GM23248 (cell line): ENCODE results near the gene PTPRD. TPM values are rescaled to one million over a fixed set of nuclear protein-coding genes. Genes with fewer than 3 reads are reported as not detected.

ENCODE experiments used
- DNase-seq: peaks from one replicate; pipeline ENCODE4 v3.0.0-alpha.2; 2015
- H2AFZ ChIP-seq: fragments of 200-600 bp; sonication (generic); 2 replicates; pipeline ENCODE4 v1.6.1; 2016; ENCODE audit warnings: antibody characterized with exemption
- H3F3A ChIP-seq: fragments of 200-600 bp; sonication (generic); 2 replicates; pipeline ENCODE4 v1.6.1; 2016; ENCODE audit warnings: mild to moderate bottlenecking, antibody characterized with exemption, mixed run types; ENCODE audit not compliant: insufficient read depth
- H3K27ac ChIP-seq: fragments of 200-600 bp; sonication (generic); 2 replicates; pipeline ENCODE4 v1.5.1; 2016; ENCODE audit warnings: mild to moderate bottlenecking
- H3K27me3 ChIP-seq: fragments of 200-600 bp; sonication (generic); replicated peaks from 2 replicates; pipeline ENCODE4 v1.6.1; 2016; ENCODE audit warnings: mild to moderate bottlenecking; ENCODE audit not compliant: insufficient read depth
- H3K36me3 ChIP-seq: fragments of 200-600 bp; sonication (generic); 2 replicates; pipeline ENCODE4 v1.6.1; 2016; ENCODE audit warnings: low read depth, mild to moderate bottlenecking
- H3K4me1 ChIP-seq: fragments of 200-600 bp; sonication (generic); 2 replicates; pipeline ENCODE4 v1.6.1; 2016; ENCODE audit warnings: mild to moderate bottlenecking; ENCODE audit not compliant: insufficient read depth
- H3K4me2 ChIP-seq: fragments of 200-600 bp; sonication (generic); one replicate; pipeline ENCODE4 v1.6.1; 2016; ENCODE audit warnings: mild to moderate bottlenecking; ENCODE audit not compliant: unreplicated experiment
- H3K4me3 ChIP-seq: fragments of 200-600 bp; sonication (generic); 2 replicates; pipeline ENCODE4 v1.5.1; 2016; ENCODE audit warnings: mild to moderate bottlenecking
- H3K79me2 ChIP-seq: fragments of 200-600 bp; sonication (generic); 2 replicates; pipeline ENCODE4 v1.6.1; 2016; ENCODE audit warnings: mild to moderate bottlenecking; ENCODE audit not compliant: insufficient read depth
- H3K9ac ChIP-seq: fragments of 200-600 bp; sonication (generic); 2 replicates; pipeline ENCODE4 v1.6.1; 2016; ENCODE audit warnings: mild to moderate bottlenecking
- H3K9me2 ChIP-seq: fragments of 200-600 bp; sonication (generic); 2 replicates; pipeline ENCODE4 v1.6.1; 2016; ENCODE audit warnings: mixed run types, mild to moderate bottlenecking, moderate library complexity; ENCODE audit not compliant: insufficient read depth
- H3K9me3 ChIP-seq: fragments of 200-600 bp; sonication (generic); one replicate; pipeline ENCODE4 v1.6.1; 2017; ENCODE audit warnings: low read depth
- H4K20me1 ChIP-seq: fragments of 200-600 bp; sonication (generic); 2 replicates; pipeline ENCODE4 v1.6.0; 2016; ENCODE audit not compliant: insufficient read depth
- EZH2 ChIP-seq: fragments of 200-600 bp; sonication (generic); IDR thresholded peaks from 2 replicates; pipeline ENCODE4 v1.6.1; 2018; ENCODE audit warnings: antibody characterized with exemption, mild to moderate bottlenecking; ENCODE audit not compliant: insufficient read depth, poor library complexity, severe bottlenecking
- EZH2phosphoT487 ChIP-seq: fragments of 200-600 bp; sonication (generic); IDR thresholded peaks from 2 replicates; pipeline ENCODE4 v1.6.1; 2018; ENCODE audit warnings: antibody characterized with exemption, moderate library complexity, mild to moderate bottlenecking, low read depth; ENCODE audit not compliant: insufficient read depth
- WGBS, 2 experiments: methylation state at CpG; one replicate each; pipeline ENCODE4 v1.1.6; 2015 to 2017; ENCODE audit warnings: low lambda C conversion rate in 2 of 2, low coverage in 1 of 2; ENCODE audit errors: missing lambda C conversion rate in 2 of 2; 5-methylcytosine and 5-hydroxymethylcytosine counted together
- in situ Hi-C: fragments of 300-500 bp; cut with MboI; formaldehyde crosslinking; loops from 2 replicates; pipeline ENCODE4 v1.15.0; 2020
- polyA plus RNA-seq: library from polyadenylated mRNA; unstranded; fragments of >200 nt; fragmentation: Nextera tagmentation; extraction: Ambion mirVana; gene quantifications from 2 replicates; pipeline ENCODE4 v1.2.1, GENCODE V29; 2016
- total RNA-seq: library from RNA; depleted of rRNA; stranded (reverse); fragments of >200 nt; shearing (Covaris generic); gene quantifications from 2 replicates; pipeline ENCODE4 v1.2.3, GENCODE V29; 2014

The PTPRD gene
- total and polyA plus RNA-seq, 2 experiments from 2014 or later, result 0.05 TPM; not detected in 1

- H3K4me3 ChIP-seq, result no peak overlapping the region
- H4K20me1 ChIP-seq, result no peaks in the 10 kb centered on the region
- WGBS, 2 experiments, result 0% methylated on average over 1 of the region's 1 CpG
- H3K4me2 ChIP-seq, result no peak overlapping the region
- H3K27ac ChIP-seq, result no peak overlapping the region
- no peaks in the 10 kb centered on the region for H3K27me3 ChIP-seq
- TF ChIP-seq EZH2 (no peak), EZH2phosphoT487 (no peak)
- H3K4me1 ChIP-seq, result no peaks in the 10 kb centered on the region
- no peak overlapping the region for H3K9ac ChIP-seq
- H3K79me2 ChIP-seq, result no peaks in the 10 kb centered on the region
- no peaks in the 10 kb centered on the region; the same call in 1 of the 2 replicates for H3K9me2 ChIP-seq
- no peaks in the 10 kb centered on the region for H3K9me3 ChIP-seq
- no peak for DNase-seq
- no peaks in the 10 kb centered on the region for H3F3A ChIP-seq
- H2AFZ ChIP-seq, result no peak overlapping the region
- H3K36me3 ChIP-seq, result no peaks in the 10 kb centered on the region
- in situ Hi-C loops, result no loop called here
Measured at GRCh38 chr9:8781458-8781857, 1831.3 kb downstream of the PTPRD start.

- H3K79me2 ChIP-seq, result no peaks in the 10 kb centered on the region
- no peaks in the 10 kb centered on the region; the same call in 1 of the 2 replicates for H3K9me2 ChIP-seq
- WGBS, 2 experiments, result 27 to 30% methylated on average over 3 of the region's 3 CpGs
- H3F3A ChIP-seq, result no peaks in the 10 kb centered on the region
- H3K27ac ChIP-seq, result no peak overlapping the region
- TF ChIP-seq EZH2 (no peak), EZH2phosphoT487 (no peak)
- no peak overlapping the region for H3K4me2 ChIP-seq
- no peaks in the 10 kb centered on the region for H3K4me1 ChIP-seq
- H4K20me1 ChIP-seq, result no peaks in the 10 kb centered on the region
- H3K36me3 ChIP-seq, result no peaks in the 10 kb centered on the region
- in situ Hi-C loops, result no loop called here
- H3K9me3 ChIP-seq, result no peaks in the 10 kb centered on the region
- H3K27me3 ChIP-seq, result no peaks in the 10 kb centered on the region
- no peak for DNase-seq
- no peak overlapping the region for H2AFZ ChIP-seq
- H3K9ac ChIP-seq, result no peak overlapping the region
- no peak overlapping the region for H3K4me3 ChIP-seq
Measured at GRCh38 chr9:8780386-8780785, 1832.4 kb downstream of the PTPRD start.

- no peak for DNase-seq
- Histone ChIP-seq H3K79me2 (no peaks in the 10 kb centered on the region), H3K27me3 (no peaks in the 10 kb centered on the region), H3K4me2 (no peak overlapping the region), H3K27ac (no peak overlapping the region), H3F3A (no peaks in the 10 kb centered on the region), H3K9me3 (no peaks in the 10 kb centered on the region), H3K9ac (no peak overlapping the region), H3K4me1 (no peaks in the 10 kb centered on the region), H3K9me2 (no peaks in the 10 kb centered on the region; the same call in 1 of the 2 replicates), H3K4me3 (no peak overlapping the region), H2AFZ (no peak overlapping the region), H3K36me3 (no peaks in the 10 kb centered on the region), H4K20me1 (no peaks in the 10 kb centered on the region)
- TF ChIP-seq EZH2 (no peak), EZH2phosphoT487 (no peak)
- WGBS, 2 experiments, result 13 to 15% methylated on average over 4 of the region's 4 CpGs
- in situ Hi-C loops, result no loop called here
Measured at GRCh38 chr9:8779478-8779877, 1833.3 kb downstream of the PTPRD start.

- H2AFZ ChIP-seq, result no peak overlapping the region
Measured at GRCh38 chr9:8778356-8778755, 1834.4 kb downstream of the PTPRD start.

GRCh38 chr9:8772302-8772701, 1840.5 kb downstream of the PTPRD start:
- no peak for TF ChIP-seq EZH2
- TF ChIP-seq EZH2phosphoT487, result no peak
- Histone ChIP-seq H3K9me3 (no peaks in the 10 kb centered on the region), H3K9me2 (no peaks in the 10 kb centered on the region), H3K36me3 (no peaks in the 10 kb centered on the region), H3K4me2 (no peak overlapping the region), H3K9ac (no peak overlapping the region), H3K4me3 (no peak overlapping the region), H3K27me3 (no peaks in the 10 kb centered on the region), H3K27ac (no peak overlapping the region), H3K79me2 (no peaks in the 10 kb centered on the region), H3F3A (no peaks in the 10 kb centered on the region), H4K20me1 (no peaks in the 10 kb centered on the region), H2AFZ (no peak overlapping the region), H3K4me1 (no peaks in the 10 kb centered on the region)
- DNase-seq, result no peak
- WGBS, 2 experiments, result 10 to 22% methylated on average over 1 of the region's 1 CpG
- in situ Hi-C loops, result no loop called here

More at GRCh38 chr9:8778356-8778755, 1834.4 kb downstream of the PTPRD start:
- WGBS, 2 experiments, result 36% methylated on average over 6 of the region's 6 CpGs
- DNase-seq, result no peak
- Histone ChIP-seq H3K4me3 (no peak overlapping the region), H3K4me1 (no peaks in the 10 kb centered on the region), H3K9ac (no peak overlapping the region), H3K27ac (no peak overlapping the region), H3K36me3 (no peaks in the 10 kb centered on the region), H3K27me3 (no peaks in the 10 kb centered on the region), H3K9me3 (no peaks in the 10 kb centered on the region), H3K79me2 (no peaks in the 10 kb centered on the region), H4K20me1 (no peaks in the 10 kb centered on the region), H3F3A (no peaks in the 10 kb centered on the region), H3K9me2 (no peaks in the 10 kb centered on the region; the same call in 1 of the 2 replicates), H3K4me2 (no peak overlapping the region)
- in situ Hi-C loops, result no loop called here
- TF ChIP-seq EZH2 (no peak), EZH2phosphoT487 (no peak)
